HG03159 (cell line): ENCODE measurements around the gene HDAC4.

ENCODE experiments used
- ATAC-seq: cut with Tn5 transposase; IDR thresholded peaks from one replicate; pipeline ENCODE4 v1.9.1; 2021; ENCODE audit warnings: mild to moderate bottlenecking, moderate library complexity; ENCODE audit not compliant: unreplicated experiment

The HDAC4 gene

DNA sequence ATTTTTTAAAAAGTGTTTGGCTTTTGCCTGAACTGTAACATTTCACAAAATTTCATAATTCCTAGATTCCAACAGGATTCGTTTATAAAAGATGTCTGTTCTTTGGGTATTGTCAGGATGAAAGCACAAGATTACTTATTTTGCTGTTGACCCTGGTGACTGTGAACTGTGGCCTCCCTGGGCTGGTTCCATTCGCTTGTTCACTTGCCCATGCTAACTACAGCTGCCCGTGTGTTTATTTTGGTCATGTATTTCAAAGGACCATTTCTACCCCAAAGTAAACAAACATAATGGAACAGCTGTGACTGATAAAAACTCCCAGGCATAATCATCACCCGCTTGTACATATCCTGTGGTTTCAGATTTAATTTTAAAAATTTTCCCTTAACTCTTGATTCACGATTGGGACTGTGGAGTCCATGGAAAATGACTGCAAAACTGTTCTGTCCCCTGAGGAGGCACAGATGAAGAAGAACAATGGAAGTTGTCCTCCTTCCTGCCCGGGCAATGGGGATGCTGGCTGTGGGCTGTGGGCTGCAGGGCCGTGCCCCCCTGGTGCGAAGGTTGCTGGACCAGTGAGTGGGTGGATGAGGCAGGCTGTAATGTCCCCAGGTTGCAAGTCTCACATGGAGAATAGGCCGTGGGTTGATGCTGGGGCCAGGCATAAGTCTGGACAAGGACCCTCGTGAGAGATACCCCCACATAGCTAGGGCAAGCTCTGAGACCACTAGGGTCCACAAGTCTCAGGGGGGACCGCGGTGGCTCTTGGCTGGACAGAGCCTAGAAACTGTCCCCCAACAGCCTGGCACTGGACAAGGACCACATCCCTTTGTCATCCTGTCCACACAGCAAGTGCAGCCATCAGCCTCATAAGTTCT, 28.9 kb upstream of the HDAC4 start:
- no peak for ATAC-seq

DNA sequence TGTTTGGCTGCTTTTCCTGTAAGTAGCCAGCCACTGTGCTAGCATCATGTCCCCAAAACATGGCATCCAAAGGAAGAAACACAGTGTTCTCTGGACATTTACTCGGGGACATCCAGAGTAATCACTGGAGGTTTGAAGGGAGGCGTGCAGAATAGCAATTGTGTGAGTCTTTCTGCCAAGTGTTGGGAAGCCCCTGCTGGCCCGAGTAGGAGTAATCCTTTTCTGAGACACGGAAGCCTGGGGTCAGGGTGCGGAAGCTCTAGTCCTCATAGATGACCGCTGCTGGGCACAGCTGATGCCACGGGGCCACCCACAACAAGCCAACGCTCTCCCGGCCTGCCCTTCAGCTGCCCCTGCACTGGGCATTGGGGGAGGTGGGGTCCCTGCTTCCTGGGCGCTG, 24.8 kb upstream of the HDAC4 start:
- ATAC-seq: no peak

DNA sequence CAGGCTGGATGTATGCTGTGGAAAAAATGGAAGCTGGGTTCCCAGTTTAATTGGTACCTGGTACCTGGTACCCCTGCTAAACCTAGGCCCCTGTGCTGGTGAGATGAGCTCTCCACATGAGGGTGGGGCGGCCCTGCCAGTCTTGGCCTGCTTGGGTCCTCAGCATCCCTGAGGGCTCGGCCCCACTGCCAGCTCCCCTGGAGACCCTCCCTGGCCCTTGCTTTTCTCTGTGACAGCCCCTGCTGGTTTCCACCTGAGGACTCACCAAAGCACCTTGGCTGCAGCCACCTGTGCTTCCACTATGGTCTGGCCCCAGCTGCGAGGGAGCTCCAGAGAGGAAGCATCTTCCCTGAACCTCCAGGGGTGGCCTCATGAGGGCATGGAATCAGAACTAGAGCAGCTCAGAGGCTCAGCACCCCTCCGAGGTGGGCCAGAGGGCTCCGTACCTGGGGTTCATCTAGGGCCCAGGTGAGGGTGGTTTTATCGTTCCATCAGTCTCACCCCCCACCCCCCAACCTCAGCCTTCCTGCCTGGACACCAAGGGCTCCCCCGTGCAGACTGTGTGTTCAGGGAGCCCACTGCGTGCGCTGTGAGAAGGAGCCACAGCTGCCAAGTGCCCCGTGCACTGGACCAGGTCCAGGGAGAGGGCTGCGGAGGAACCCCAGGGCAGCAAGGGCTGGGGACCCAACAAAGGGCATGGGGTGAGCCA, 23.7 kb upstream of the HDAC4 start:
- no peak for ATAC-seq

DNA sequence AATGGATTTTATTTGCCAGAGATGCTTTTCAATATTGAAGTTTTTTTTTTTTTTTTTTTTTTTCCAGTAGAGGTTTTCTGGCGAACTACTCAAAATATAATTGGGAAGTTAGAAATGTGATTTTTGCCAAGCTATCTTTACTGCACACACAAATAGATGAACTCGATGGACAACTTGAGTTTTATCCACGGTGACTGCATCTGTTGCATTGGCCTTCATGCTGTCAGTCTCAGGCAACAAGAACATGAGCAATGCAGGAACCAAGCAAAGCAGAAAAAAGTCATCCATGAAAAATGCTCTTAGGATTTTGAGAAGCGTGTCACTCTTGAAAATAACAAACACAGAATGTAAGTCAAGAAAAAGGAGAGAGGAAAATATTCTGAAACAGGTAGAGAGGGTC, 22.7 kb upstream of the HDAC4 start:
- ATAC-seq: no peak

DNA sequence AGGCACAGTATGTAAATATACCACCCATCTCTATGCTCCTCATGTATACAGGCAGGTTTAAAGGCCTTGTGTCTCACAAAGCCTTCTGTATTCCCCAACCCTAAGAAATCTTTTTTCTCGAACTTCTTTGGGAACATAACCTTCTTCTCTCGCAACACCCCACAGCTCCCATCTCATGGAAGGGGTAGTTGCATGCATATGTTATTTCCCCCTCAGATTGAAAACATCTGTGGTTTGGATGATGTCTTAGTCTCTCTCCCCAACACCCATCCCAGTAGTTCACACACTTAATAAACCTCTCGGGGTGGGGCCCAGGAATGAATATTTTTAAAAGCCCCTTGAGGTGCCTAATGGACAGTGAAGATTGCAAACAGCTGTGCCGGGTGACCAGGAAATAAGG, 21.0 kb upstream of the HDAC4 start:
- no peak for ATAC-seq

DNA sequence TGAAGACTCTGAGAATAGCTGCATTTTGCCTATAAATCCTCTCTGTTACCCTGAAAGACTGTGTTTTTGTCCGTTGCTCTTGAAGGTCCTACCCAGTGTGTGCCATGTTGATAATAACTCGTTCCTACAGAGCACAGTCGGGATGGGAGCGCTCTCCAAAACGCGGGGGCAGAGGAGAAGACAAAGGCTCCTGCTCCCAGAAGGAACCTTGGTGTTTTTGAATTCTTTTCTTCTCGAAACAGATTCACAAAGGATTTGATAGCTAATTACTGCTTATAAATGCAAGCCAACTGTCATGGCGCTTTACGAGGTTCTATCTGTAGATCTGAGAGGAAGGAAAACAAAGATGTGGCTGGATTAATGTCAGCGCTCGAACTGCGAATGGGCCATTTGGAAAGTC, 19.3 kb upstream of the HDAC4 start:
- ATAC-seq: no peak

DNA sequence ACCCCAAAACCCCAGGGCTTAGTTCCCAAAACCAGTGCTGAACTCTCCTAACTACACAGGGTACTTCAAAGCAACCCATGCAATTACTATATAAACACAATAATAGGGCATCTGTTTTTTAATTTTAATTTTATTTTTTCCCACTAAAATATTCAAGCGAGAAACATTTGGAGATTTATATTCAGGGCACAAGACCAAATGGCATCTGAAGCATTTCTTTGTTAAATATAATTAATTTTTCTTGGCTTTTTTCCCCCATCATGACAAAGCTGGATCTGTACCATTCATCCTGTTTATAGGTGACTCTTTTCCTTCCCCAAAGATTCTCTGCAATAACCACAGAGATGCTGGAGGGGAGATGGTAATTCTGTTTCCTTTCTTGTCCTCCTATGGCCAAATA, 18.1 kb upstream of the HDAC4 start:
- no peak for ATAC-seq

DNA sequence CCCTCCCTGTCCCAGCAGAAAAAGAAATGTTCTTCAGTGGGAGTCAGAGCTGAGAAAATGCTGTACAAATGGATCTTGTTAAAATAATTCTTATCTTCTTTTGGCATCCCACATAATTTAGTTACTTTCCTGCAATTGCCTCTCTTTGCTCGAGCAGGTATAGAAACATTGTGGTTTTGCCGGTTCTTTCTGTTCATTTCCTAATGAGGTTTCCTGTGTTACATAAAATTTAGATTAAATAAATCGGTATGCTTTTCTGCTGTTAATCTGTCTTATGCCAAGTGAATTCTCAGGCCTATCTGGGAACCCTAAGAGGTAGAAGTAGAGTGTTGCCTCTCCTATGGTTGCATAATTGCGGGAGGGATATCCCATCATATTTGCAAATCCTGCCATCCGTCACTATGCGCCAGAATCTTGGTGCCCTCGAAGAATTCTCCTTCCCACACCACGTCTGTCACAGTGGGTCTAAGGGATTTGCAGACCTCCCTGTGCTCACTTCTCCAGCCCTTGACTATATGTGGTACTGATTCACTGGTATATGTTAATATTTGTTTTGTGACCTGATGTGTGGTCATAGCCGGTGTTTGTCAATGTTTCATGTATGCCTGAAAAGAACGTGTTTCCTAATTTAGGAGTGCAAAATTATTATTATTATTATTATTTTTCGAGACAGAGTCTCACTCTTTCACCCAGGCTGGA, 12.2 kb upstream of the HDAC4 start:
- ATAC-seq: no peak

DNA sequence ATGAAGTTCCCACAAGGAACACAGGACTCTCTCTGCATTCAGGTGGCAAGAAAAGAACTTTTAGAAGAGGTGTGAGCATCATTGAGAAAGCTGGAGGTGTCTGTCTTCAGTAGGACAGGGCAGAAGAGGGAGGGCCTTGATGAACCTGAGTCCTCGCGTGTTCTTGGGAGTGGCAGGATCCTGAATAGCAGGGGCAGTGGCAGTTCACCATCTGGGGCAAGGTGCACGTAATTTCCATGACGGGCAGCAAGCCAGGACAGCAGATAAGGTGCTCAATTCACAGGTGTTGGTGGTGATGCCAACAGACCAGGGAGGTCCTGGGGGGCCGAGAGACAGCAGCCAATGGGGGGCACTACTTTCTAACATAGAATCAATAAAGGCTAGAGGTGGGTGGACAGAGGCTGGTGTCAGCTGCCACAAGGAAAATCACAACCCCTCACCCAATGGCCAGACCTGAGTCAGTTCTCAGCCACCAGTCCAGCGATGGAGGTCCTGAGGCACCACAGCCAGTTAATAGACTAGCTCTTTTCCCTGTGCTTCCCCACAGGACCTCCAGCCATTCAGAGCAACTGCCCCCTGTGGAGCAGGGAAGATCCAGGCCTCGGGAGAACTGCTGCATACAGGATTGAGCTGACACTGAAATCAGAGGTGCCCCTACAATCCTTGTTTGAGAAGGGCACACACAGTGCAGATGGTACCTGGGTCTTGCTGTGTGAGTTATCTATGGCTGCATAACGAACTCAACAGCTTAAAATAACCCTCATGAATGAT, 10.9 kb upstream of the HDAC4 start:
- no peak for ATAC-seq

DNA sequence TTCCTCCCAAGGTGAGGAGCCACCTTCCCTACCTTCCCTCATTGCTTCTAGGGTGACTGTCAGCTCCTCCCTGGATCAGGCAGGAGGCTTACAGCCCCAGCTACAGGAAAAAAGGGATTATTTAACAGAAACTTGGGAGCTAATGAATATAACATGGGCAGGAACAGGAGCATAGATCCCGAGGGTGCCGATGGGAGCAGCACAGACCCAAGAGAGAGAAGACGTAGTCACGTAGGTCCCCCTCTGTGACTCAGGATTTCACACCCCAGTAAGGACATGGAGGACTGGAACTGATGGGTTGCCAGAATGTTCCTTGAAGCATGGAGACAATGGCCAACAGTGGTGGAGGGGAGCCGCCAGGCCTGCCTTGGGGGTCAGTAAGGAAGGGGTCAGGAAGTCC, 10.3 kb upstream of the HDAC4 start:
- no peak for ATAC-seq

DNA sequence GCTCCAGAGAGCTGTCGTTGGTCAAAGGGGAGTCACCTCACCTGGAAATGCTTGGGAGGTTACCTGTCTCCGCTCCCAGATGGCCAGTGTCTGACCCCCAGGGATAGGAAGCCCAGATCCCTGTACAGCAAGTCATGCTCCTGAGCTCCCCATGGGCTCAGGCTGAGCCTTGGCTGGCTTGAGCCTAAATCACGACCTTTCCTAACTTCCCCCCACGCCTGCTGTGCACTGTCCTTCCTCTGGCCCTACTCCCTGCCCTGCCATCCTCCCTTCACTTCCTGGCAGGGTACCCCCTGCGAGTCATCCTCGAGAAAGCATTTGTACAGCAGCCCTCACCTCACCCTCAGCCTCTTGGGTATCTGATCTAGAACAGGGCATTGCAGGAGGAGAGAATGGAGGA, 9.2 kb upstream of the HDAC4 start:
- no peak for ATAC-seq

DNA sequence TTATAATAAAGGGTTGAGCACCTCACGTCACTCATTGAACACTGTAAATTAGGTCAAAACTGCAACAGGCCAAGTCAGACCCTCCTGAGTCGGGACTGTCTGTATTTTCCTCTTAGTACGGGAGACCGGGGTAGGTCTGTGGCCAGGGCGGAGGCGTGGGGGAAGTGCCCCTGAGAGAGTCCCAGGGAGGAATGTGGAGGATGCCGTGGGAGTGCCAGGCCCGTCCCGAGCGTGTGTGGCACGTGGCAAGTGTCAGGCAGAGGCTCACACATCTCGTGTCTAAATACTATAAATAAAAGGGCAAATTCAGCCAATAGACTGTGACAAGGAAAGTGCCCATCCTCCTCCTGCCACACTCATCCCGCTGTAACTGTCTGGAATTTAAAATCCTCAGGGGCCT, 6.3 kb upstream of the HDAC4 start:
- ATAC-seq: no peak

DNA sequence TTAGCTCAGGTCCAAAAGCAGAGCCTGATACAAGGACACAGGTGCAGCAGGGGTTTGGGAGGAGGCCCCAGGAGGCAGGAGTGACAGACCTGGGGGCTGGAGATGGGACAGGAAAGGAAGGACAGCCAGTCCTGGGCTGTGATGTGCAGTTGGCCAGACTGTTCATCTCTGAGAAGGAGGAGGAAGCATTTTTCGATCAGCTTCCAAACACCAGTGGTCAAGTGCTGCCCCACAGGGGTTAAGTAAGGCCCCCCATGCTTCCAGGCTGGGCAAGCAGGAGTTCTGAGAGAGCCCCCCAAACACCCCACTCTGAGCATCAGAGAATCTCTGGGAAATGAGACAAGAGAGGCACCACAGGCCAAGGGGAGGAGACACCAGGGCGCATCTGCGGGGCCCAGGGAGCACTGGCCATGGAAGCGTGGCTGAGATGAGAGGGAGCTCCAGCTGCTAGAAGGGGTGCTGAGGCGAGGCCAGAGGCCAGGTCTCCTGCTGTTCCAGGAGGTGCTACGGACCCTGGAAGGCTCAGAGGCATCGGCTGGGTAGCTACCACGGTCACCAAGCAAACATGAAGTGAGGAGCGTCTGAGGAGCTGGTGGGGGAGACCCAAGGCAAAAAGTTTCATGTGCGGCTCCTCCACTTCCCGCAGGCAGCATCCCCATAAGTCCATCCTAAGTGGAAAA, 5.6 kb upstream of the HDAC4 start:
- no peak for ATAC-seq

DNA sequence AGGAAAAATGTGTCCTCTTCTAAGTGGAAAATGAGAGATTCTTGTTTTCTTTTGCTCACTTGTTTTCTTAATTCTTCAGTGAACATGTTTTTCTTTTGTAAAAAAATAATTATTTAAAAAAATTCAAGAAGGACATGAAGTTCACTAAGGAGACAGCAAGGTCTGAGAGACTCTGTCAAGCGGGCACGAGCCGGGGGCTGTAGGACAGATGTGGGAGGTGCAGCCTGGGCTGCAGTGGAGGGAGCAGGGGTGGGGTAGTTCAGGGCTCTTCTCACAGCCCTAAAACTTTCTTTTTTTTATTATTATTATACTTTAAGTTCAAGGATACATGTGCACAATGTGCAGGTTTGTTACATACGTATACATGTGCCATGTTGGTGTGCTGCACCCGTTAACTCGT, 4.3 kb upstream of the HDAC4 start:
- ATAC-seq: no peak

DNA sequence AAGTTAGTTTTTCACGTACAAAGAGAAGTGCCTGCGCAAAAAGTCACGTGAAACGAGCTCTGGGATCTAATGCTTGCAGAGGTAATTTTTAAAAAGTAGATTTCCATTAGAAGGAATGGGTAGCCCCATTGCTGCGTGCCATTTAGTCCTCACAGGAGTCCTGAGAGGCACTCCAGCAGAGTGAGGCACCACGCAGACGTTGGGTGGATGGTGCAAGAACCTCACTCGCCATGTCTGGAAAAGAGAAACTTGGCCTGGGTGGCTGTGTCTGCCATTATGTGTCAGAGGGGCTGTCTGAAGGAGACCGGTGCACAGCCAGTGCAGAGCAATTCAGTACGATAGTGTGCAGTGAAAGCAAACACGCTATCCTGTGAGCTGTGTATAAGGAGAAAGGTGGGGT, 1.8 kb upstream of the HDAC4 start:
- no peak for ATAC-seq

DNA sequence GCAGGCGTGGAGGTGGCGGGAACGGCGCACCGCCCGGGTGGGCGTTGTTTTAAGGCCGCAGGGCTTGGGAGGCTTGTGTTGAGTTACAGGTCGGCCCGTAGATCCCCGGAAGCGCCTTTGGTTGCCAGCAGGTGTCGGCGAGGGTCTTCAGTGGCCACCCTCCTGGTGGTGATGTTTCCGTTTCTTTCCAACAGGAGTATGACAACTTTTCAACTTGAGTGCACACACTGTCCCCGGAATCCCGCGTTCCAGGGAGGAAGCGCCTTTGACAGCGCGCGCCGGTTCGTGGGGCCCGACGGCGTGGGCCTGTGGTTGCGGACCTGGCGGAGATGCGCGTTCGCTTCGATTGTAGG, 1.0 kb upstream of the HDAC4 start:
- peak; percentile 15 for ATAC-seq

DNA sequence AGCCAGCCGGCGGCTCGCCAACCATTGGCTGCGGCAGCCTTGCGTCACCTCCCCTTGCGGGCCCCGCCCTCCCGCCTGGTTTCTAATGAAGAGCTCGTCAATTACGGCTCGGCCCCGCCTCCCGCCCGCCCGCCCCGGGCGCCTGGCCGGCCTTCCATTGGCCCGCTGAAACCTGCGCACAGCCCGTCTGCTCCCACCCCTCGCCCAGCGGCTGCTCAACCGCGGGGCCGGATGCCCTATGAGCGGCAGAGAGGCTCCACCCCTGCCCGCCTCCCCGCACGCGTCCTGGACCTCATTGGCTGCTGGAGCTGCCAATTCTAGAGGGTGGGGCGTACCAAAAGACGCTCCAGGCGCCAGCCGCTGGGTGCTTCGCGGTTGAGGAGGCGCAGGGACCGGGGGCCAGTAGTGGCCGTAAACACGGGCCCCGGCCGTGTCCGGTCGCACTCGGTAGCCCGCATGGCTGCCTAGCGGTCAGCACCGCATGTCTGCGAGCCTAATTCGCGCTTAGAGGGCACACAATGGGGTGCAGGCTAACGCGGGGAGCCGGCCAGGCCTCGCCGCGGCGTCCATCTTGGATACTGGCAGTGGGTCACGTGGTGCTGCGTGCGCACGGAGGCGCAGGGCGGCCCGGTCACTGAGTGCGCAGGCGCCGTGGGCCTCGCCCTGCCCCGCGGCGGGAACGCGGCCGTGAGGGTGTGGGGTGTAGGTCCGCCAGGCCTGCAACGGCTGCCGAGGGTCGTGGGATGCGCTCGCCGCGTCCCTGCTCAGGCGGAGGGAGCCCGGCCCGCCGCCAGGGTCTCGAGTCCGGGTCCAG, 454 bp upstream of the HDAC4 start:
- peak; percentile 89 for ATAC-seq

DNA sequence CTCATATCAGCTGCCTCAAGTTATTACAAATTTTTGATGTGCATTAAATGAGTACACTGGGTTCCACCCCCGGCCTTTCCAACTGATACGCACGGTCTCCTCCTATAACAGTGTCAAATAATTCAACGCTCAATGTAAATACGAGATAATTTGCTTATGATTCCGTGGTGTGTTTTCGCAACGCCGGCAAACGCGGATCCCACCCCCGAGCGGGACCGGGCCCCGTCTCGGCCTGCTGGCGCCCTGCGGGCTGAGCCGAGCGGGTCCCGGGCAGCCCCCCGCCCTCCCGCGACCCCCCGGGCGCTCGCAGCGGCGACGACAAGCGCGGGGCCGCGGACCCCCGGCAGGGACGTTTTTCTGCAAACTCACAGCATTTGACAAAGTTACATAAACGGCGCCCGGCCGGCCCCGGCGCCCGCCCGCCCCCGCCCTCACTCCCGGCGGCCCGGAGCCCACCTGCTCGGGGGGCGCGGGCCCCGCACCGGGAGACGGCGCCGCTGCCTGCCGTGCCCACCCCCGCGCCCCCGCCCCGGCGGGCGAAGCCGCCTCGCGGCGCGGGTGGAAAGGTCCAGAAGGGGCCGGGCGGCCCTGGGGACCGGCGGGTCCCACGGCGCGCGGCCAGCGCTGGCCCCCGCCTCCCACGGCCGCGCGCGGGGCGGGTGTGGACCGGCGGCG, 762 bp downstream of the HDAC4 start:
- no peak for ATAC-seq

DNA sequence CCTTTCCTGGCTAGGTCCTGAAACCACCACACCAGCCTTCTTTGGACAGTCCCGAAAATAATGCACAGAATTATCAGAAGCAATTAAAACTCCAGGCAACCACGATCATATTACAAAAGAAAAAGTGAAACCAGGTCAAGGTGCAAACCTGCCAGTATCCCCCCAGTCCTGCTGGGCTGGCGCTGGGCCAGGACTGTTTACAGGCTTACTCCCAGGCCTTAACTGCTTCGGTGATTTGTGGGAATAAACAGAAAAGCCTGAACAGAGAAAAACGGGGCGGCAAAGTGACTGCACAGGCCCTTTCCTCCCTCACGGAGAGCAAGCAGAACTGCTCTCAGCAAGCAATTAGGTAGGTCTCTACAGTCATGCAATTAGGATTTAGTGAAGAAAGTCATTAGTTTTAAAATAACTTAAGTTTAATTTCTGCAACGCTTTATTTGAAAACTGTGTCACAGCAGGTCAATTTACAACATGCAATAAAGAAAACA, 1.3 kb downstream of the HDAC4 start:
- no peak for ATAC-seq
